Keratinocyte (primary cell): ENCODE data around the gene DHRSX. TPM values are rescaled to one million over a fixed set of nuclear protein-coding genes. Genes with fewer than 3 reads are reported as not detected.

ENCODE experiments used
- DNase-seq: peaks from one replicate; pipeline ENCODE4 v3.0.0-alpha.2; 2011; ENCODE audit warnings: low read depth, missing footprints, low spot score
- FAIRE-seq: peaks from 2 replicates; lab custom pipeline; 2011; peaks lifted over from hg19 to GRCh38; lab: Jason Lieb, UNC
- H2AFZ ChIP-seq: 2 replicates; pipeline ENCODE4 v1.6.0; 2012; ENCODE audit warnings: low read length, control low read depth, inconsistent platforms; ENCODE audit not compliant: control insufficient read depth
- H3K27ac ChIP-seq: 2 replicates; pipeline ENCODE4 v1.5.1; 2011; ENCODE audit warnings: low read length; ENCODE audit not compliant: control insufficient read depth, insufficient read depth
- H3K27me3 ChIP-seq: 3 replicates; pipeline ENCODE4 v1.6.0; 2011; ENCODE audit warnings: low read length; ENCODE audit not compliant: control insufficient read depth, insufficient read depth; ENCODE audit errors: extremely low read depth
- H3K36me3 ChIP-seq, 2 experiments: 2 replicates in 1 of 2; 3 replicates in 1 of 2; pipeline ENCODE4 v1.5.1; 2011; ENCODE audit warnings: low read length in 2 of 2, mild to moderate bottlenecking in 1 of 2; ENCODE audit not compliant: control insufficient read depth in 2 of 2, insufficient read depth in 2 of 2; ENCODE audit errors: extremely low read depth in 1 of 2
- H3K4me1 ChIP-seq: 3 replicates; pipeline ENCODE4 v1.5.1; 2011; ENCODE audit warnings: low read length; ENCODE audit not compliant: control insufficient read depth, insufficient read depth; ENCODE audit errors: extremely low read depth
- H3K4me2 ChIP-seq: 3 replicates; pipeline ENCODE4 v1.6.0; 2011; ENCODE audit warnings: low read depth, low read length; ENCODE audit not compliant: control insufficient read depth, insufficient read depth; ENCODE audit errors: extremely low read depth
- H3K4me3 ChIP-seq, 3 experiments: fragments of 200-600 bp in 1 of 3; sonication (generic) in 1 of 3; 2 replicates in 2 of 3; 3 replicates in 1 of 3; pipeline ENCODE4 v1.5.1; 2011 to 2016; ENCODE audit warnings: low read length in 3 of 3, mild to moderate bottlenecking in 3 of 3, control low read depth in 2 of 3, inconsistent platforms in 1 of 3, low read depth in 1 of 3, mixed read lengths in 1 of 3, mixed run types in 1 of 3, moderate library complexity in 1 of 3; ENCODE audit not compliant: control insufficient read depth in 2 of 3, insufficient read depth in 2 of 3; ENCODE audit errors: extremely low read depth in 1 of 3
- H3K79me2 ChIP-seq: 2 replicates; pipeline ENCODE4 v1.6.0; 2012; ENCODE audit warnings: low read length; ENCODE audit not compliant: control insufficient read depth, insufficient read depth
- H3K9ac ChIP-seq: 3 replicates; pipeline ENCODE4 v1.6.0; 2011; ENCODE audit warnings: low read length; ENCODE audit not compliant: control insufficient read depth, insufficient read depth; ENCODE audit errors: extremely low read depth
- H3K9me1 ChIP-seq: 3 replicates; pipeline ENCODE4 v1.6.0; 2011; ENCODE audit warnings: low read length; ENCODE audit not compliant: control insufficient read depth, insufficient read depth; ENCODE audit errors: extremely low read depth
- H3K9me3 ChIP-seq: 2 replicates; pipeline ENCODE4 v1.5.1; 2012; ENCODE audit warnings: low read depth, low read length; ENCODE audit not compliant: control insufficient read depth
- H4K20me1 ChIP-seq: 3 replicates; pipeline ENCODE4 v1.6.0; 2011; ENCODE audit warnings: low read length; ENCODE audit not compliant: control insufficient read depth, insufficient read depth; ENCODE audit errors: extremely low read depth
- EZH2 ChIP-seq: IDR thresholded peaks from one replicate; pipeline ENCODE4 v1.6.1; 2012; ENCODE audit warnings: inconsistent platforms, mild to moderate bottlenecking, low read length, moderate library complexity
- dilution Hi-C: fragments of 300-500 bp; cut with MboI; formaldehyde crosslinking; loops from one replicate; pipeline ENCODE4 v1.7.0; 2020; ENCODE audit warnings: low sequenced_read_pairs; ENCODE audit not compliant: extremely low pct_ligation_motif_present
- polyA plus RNA-seq, 5 experiments: library from polyadenylated mRNA; depleted of rRNA in 3 of 5; stranded (reverse) in 3 of 5; stranded (forward) in 1 of 5; unstranded in 1 of 5; fragments of >200 nt; gene quantifications; 1 replicate in 1 of 5; 2 replicates in 3 of 5; 3 replicates in 1 of 5; pipeline versions ENCODE4 v1.2.1 to v1.2.3, GENCODE V29; 2011 to 2012; ENCODE audit warnings: missing spikeins in 2 of 5, low read depth in 1 of 5, low replicate concordance in 1 of 5
- TF ChIP-seq, protein P1 (sequence below), 3 experiments: IDR thresholded peaks in 1 of 3; conservative IDR thresholded peaks in 1 of 3; optimal IDR thresholded peaks in 1 of 3; 2 replicates in 2 of 3; 3 replicates in 1 of 3; pipeline versions ENCODE3 to v1.5.1; 2011; ENCODE audit warnings: low read length in 3 of 3, mild to moderate bottlenecking in 3 of 3, moderate library complexity in 2 of 3, control low read depth in 1 of 3, inconsistent platforms in 1 of 3; ENCODE audit not compliant: insufficient read depth in 2 of 3; ENCODE audit errors: extremely low read depth in 1 of 3

The DHRSX gene
- polyA plus RNA-seq, 1 donor (not counting 4 experiments of a cell fraction or from before 2014, with no cell fraction given) = 20.4 TPM

DNA sequence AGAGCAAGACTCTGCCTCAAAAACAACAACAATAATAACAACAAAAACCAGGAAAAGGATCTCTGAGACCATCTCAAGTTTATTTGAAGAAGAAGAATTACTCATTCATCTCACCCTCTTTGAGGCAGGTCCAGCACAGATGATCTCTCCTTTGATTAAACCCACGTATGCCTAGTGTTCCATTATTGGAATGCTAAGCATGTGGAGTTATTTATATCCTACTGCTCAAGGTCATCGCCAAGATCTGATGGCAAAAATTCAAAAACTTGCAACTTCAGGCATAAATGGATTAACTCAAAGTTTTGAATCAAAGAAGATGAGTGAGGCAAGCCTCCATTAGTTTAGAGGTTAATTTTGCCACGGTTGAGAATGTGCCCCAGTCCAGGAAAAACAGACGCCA is 184.2 kb downstream of the DHRSX start:
- DNase-seq (no peak), FAIRE-seq (no peak)
- Histone ChIP-seq H4K20me1 (no peaks in the 10 kb centered on the region), H3K9me1 (no peaks in the 10 kb centered on the region), H2AFZ (no peak overlapping the region), H3K27me3 (no peaks in the 10 kb centered on the region), H3K4me3 (no peak overlapping the region), H3K36me3 (no peaks in the 10 kb centered on the region), H3K9me3 (no peaks in the 10 kb centered on the region), H3K27ac (no peak overlapping the region), H3K79me2 (no peaks in the 10 kb centered on the region), H3K4me2 (no peak overlapping the region), H3K9ac (no peak overlapping the region), H3K4me1 (no peaks in the 10 kb centered on the region)
- no peak for TF ChIP-seq EZH2
- TF ChIP-seq, protein P1, sequence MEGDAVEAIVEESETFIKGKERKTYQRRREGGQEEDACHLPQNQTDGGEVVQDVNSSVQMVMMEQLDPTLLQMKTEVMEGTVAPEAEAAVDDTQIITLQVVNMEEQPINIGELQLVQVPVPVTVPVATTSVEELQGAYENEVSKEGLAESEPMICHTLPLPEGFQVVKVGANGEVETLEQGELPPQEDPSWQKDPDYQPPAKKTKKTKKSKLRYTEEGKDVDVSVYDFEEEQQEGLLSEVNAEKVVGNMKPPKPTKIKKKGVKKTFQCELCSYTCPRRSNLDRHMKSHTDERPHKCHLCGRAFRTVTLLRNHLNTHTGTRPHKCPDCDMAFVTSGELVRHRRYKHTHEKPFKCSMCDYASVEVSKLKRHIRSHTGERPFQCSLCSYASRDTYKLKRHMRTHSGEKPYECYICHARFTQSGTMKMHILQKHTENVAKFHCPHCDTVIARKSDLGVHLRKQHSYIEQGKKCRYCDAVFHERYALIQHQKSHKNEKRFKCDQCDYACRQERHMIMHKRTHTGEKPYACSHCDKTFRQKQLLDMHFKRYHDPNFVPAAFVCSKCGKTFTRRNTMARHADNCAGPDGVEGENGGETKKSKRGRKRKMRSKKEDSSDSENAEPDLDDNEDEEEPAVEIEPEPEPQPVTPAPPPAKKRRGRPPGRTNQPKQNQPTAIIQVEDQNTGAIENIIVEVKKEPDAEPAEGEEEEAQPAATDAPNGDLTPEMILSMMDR (optimal IDR thresholded peaks at IDR 0.05 in 1 of 3, IDR thresholded peaks at IDR 0.05 in 1 of 3, conservative IDR thresholded peaks at IDR 0.05 in 1 of 3; ENCODE audit: extremely low read depth in 1 of 3, insufficient read depth in 2 of 3, low read length in 3 of 3) = no peak
- dilution Hi-C loops = no loop called here

DNA sequence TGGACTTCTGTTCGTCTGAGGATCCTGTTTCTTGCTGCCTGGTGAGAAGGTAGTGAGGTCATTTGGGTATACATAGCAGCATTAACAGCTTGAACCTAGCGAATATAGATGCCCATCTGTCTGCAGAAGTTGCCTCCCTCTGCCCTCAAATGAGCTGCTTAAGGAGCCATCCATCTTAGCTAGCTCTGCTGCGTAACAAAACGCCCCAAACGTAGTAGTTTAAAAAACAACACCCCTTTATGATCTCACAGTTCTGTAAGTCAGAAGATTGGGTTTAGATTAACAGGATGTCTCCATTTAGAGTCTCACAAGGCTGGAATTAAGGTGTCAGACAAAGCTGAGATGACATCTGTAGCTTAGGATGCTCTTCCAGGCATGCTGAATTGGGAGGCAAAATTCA is 185.3 kb downstream of the DHRSX start:
- Histone ChIP-seq H3K9ac (no peak overlapping the region), H3K9me1 (no peaks in the 10 kb centered on the region), H3K4me2 (no peak overlapping the region), H3K4me1 (no peaks in the 10 kb centered on the region), H2AFZ (no peak overlapping the region), H3K27me3 (no peaks in the 10 kb centered on the region), H3K79me2 (no peaks in the 10 kb centered on the region), H3K4me3 (no peak overlapping the region), H4K20me1 (no peaks in the 10 kb centered on the region), H3K27ac (no peak overlapping the region), H3K9me3 (no peaks in the 10 kb centered on the region), H3K36me3 (no peaks in the 10 kb centered on the region)
- no peak for FAIRE-seq
- dilution Hi-C loops = no loop called here
- no peak for TF ChIP-seq EZH2
- TF ChIP-seq, protein P1 (optimal IDR thresholded peaks at IDR 0.05 in 1 of 3, IDR thresholded peaks at IDR 0.05 in 1 of 3, conservative IDR thresholded peaks at IDR 0.05 in 1 of 3; ENCODE audit: extremely low read depth in 1 of 3, insufficient read depth in 2 of 3, low read length in 3 of 3) = no peak
- no peak for DNase-seq
